Measurements from ENCODE around the gene AMH. TPM values are rescaled to one million over a fixed set of nuclear protein-coding genes. Genes with fewer than 3 reads are reported as not detected.
A peak's percentile ranks its signal among the peaks of the same experiment; 100 is the strongest.

AMH gene
- total RNA-seq, 1 experiment from 2014 or later = 11.2 TPM

- H3K27me3 Mint-ChIP-seq (ENCODE audit: low read depth) = no peaks in the 10 kb centered on the region
- H3K4me3 Mint-ChIP-seq = no peak overlapping the region
Measured at GRCh38 chr19:2215281-2215751, 33.8 kb upstream of the AMH start.

DNA sequence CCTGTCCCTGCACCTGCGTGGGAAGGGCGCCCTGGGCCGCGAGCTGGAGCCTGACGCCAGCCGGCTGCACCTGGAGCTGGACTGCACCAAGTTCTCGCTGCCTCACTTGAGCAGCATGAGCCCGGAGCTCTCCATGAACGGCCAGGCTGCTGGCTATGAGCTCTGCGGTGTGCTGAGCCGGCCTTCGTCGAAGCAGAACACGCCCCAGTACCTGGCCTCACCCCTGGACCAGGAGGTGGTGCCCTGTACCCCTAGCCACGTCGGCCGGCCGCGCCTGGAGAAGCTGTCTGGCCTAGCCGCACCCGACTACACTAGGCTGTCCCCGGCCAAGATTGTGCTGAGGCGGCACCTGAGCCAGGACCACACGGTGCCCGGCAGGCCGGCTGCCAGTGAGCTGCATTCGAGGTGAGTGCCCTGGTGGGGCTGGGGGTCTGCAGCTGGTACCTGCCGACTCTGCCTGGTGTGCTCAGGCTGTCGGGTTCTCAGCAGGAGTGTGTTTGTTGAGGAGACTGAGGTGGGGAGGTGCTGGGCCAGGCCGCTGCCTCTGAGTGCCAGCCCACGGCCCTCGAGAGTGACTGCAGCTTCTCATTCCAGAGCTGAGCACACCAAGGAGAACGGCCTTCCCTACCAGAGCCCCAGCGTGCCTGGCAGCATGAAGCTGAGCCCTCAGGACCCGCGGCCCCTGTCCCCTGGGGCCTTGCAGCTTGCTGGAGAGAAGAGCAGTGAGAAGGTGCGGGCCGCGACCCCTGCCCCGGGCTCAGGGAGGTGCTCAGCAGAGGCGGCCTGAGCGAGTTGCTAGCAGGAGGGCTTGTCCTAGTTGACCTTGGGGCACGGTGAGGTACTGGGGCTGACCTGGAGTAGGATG, 32.5 kb upstream of the AMH start:
- H3K27ac Mint-ChIP-seq = peak overlapping the region; percentile 89
- TF ChIP-seq ZNF425 (CRISPR knock-in tag; conservative IDR thresholded peaks at IDR 0.05) = no peak
- TF ChIP-seq TEAD1 (CRISPR knock-in tag; IDR thresholded peaks at IDR 0.05) = no peak
- TF ChIP-seq, protein P1, sequence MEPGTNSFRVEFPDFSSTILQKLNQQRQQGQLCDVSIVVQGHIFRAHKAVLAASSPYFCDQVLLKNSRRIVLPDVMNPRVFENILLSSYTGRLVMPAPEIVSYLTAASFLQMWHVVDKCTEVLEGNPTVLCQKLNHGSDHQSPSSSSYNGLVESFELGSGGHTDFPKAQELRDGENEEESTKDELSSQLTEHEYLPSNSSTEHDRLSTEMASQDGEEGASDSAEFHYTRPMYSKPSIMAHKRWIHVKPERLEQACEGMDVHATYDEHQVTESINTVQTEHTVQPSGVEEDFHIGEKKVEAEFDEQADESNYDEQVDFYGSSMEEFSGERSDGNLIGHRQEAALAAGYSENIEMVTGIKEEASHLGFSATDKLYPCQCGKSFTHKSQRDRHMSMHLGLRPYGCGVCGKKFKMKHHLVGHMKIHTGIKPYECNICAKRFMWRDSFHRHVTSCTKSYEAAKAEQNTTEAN (CRISPR knock-in tag; IDR thresholded peaks at IDR 0.05) = no peak
- no peak for TF ChIP-seq HMGXB4 (CRISPR knock-in tag; IDR thresholded peaks at IDR 0.05)
- TF ChIP-seq SOX15 (CRISPR knock-in tag; IDR thresholded peaks at IDR 0.05) = no peak
- no peak for TF ChIP-seq CREB1 (CRISPR knock-in tag; IDR thresholded peaks at IDR 0.05)
- TF ChIP-seq, protein P2, sequence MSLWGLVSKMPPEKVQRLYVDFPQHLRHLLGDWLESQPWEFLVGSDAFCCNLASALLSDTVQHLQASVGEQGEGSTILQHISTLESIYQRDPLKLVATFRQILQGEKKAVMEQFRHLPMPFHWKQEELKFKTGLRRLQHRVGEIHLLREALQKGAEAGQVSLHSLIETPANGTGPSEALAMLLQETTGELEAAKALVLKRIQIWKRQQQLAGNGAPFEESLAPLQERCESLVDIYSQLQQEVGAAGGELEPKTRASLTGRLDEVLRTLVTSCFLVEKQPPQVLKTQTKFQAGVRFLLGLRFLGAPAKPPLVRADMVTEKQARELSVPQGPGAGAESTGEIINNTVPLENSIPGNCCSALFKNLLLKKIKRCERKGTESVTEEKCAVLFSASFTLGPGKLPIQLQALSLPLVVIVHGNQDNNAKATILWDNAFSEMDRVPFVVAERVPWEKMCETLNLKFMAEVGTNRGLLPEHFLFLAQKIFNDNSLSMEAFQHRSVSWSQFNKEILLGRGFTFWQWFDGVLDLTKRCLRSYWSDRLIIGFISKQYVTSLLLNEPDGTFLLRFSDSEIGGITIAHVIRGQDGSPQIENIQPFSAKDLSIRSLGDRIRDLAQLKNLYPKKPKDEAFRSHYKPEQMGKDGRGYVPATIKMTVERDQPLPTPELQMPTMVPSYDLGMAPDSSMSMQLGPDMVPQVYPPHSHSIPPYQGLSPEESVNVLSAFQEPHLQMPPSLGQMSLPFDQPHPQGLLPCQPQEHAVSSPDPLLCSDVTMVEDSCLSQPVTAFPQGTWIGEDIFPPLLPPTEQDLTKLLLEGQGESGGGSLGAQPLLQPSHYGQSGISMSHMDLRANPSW (CRISPR knock-in tag; conservative IDR thresholded peaks at IDR 0.05; ENCODE audit: low read depth) = no peak
- no peaks in the 10 kb centered on the region for H3K9me3 Mint-ChIP-seq
- H3K36me3 Mint-ChIP-seq = peaks cover 32% of the 10 kb centered on the region
- no peaks in the 10 kb centered on the region for H3K27me3 Mint-ChIP-seq (ENCODE audit: low read depth)
- no peak overlapping the region for H3K4me3 Mint-ChIP-seq
- CTCF ChIA-PET = interaction anchor here (1.0 to 2.5 kb wide), 3 partner anchors 17 to 61 kb away, joined by 3 to 13 read pairs (median 4); no protein-coding TSS in a partner anchor
- POLR2A ChIA-PET = no interaction called here
- no peak for ATAC-seq
- no peak for DNase-seq (ENCODE audit: low spot score)
- H3K4me1 Mint-ChIP-seq = no peaks in the 10 kb centered on the region

More at GRCh38 chr19:2215281-2215751, 33.8 kb upstream of the AMH start:
- peak overlapping the region; percentile 53; the same call in 1 of the 2 replicates for H3K27ac Mint-ChIP-seq
- H3K9me3 Mint-ChIP-seq = no peaks in the 10 kb centered on the region
- DNase-seq (ENCODE audit: low spot score) (peak; percentile 47), ATAC-seq (peak; percentile 64)
- ChIA-PET POLR2A (interaction anchor here (0.6 kb wide), 1 partner anchor 357 kb away, joined by 3 read pairs; no protein-coding TSS in a partner anchor), CTCF (interaction anchor here (0.6 to 2.5 kb wide), 3 partner anchors 16 to 186 kb away, joined by 3 to 13 read pairs (median 3); partner anchors contain the start of gene IZUMO4)
- H3K4me1 Mint-ChIP-seq = no peaks in the 10 kb centered on the region
- no peak for TF ChIP-seq CBFB (CRISPR knock-in tag; IDR thresholded peaks at IDR 0.05; ENCODE audit: low read depth)
- peak; percentile 42; the same call in 1 of the 2 replicates for TF ChIP-seq NFYB (CRISPR knock-in tag; conservative IDR thresholded peaks at IDR 0.05; ENCODE audit: low read depth)
- H3K36me3 Mint-ChIP-seq = peaks cover 44% of the 10 kb centered on the region

DNA sequence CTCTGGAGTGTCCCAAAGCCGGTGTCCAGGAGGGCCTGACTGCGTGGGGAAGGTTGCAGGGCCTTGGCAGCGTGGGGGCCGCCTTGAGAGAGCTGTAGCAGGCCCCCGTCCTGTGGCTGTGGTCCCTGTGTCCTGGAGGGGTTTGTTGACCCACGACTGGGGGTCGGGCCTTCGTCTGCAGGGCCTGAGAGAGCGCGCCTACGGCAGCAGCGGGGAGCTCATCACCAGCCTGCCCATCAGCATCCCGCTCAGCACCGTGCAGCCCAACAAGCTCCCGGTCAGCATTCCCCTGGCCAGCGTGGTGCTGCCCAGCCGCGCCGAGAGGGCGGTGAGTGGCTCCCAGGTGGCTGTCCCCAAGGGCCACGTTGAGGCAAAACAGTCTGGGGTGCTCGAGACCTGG, 31.5 kb upstream of the AMH start:
- H3K36me3 Mint-ChIP-seq = peaks cover 26% of the 10 kb centered on the region
- ATAC-seq = no peak
- ChIA-PET CTCF (interaction anchor here (1.0 to 2.4 kb wide), 3 partner anchors 18 to 61 kb away, joined by 4 to 6 read pairs (median 5); no protein-coding TSS in a partner anchor), POLR2A (no interaction called here)
- H3K27ac Mint-ChIP-seq = no peak overlapping the region
- H3K4me3 Mint-ChIP-seq = no peak overlapping the region
- no peaks in the 10 kb centered on the region for H3K27me3 Mint-ChIP-seq (ENCODE audit: low read depth)
- H3K4me1 Mint-ChIP-seq = no peaks in the 10 kb centered on the region
- H3K9me3 Mint-ChIP-seq = no peaks in the 10 kb centered on the region
- DNase-seq (ENCODE audit: low spot score) = no peak
- TF ChIP-seq, protein P3, sequence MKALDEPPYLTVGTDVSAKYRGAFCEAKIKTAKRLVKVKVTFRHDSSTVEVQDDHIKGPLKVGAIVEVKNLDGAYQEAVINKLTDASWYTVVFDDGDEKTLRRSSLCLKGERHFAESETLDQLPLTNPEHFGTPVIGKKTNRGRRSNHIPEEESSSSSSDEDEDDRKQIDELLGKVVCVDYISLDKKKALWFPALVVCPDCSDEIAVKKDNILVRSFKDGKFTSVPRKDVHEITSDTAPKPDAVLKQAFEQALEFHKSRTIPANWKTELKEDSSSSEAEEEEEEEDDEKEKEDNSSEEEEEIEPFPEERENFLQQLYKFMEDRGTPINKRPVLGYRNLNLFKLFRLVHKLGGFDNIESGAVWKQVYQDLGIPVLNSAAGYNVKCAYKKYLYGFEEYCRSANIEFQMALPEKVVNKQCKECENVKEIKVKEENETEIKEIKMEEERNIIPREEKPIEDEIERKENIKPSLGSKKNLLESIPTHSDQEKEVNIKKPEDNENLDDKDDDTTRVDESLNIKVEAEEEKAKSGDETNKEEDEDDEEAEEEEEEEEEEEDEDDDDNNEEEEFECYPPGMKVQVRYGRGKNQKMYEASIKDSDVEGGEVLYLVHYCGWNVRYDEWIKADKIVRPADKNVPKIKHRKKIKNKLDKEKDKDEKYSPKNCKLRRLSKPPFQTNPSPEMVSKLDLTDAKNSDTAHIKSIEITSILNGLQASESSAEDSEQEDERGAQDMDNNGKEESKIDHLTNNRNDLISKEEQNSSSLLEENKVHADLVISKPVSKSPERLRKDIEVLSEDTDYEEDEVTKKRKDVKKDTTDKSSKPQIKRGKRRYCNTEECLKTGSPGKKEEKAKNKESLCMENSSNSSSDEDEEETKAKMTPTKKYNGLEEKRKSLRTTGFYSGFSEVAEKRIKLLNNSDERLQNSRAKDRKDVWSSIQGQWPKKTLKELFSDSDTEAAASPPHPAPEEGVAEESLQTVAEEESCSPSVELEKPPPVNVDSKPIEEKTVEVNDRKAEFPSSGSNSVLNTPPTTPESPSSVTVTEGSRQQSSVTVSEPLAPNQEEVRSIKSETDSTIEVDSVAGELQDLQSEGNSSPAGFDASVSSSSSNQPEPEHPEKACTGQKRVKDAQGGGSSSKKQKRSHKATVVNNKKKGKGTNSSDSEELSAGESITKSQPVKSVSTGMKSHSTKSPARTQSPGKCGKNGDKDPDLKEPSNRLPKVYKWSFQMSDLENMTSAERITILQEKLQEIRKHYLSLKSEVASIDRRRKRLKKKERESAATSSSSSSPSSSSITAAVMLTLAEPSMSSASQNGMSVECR (CRISPR knock-in tag; IDR thresholded peaks at IDR 0.05; ENCODE audit: borderline replicate concordance) = no peak
- TF ChIP-seq NR3C1 (CRISPR knock-in tag; conservative IDR thresholded peaks at IDR 0.05; ENCODE audit: low read depth) = no peak
- no peak for TF ChIP-seq ZNF138 (CRISPR knock-in tag; conservative IDR thresholded peaks at IDR 0.05)
- no peak for TF ChIP-seq IRF2 (CRISPR knock-in tag; IDR thresholded peaks at IDR 0.05; ENCODE audit: borderline replicate concordance, low read depth)
- TF ChIP-seq ZBTB21 (CRISPR knock-in tag; IDR thresholded peaks at IDR 0.05; ENCODE audit: borderline replicate concordance) = no peak
- TF ChIP-seq OVOL2 (CRISPR knock-in tag; IDR thresholded peaks at IDR 0.05; ENCODE audit: borderline replicate concordance) = no peak
- no peak for TF ChIP-seq CREM (CRISPR knock-in tag; IDR thresholded peaks at IDR 0.05)
- no peak for TF ChIP-seq ZNF317 (CRISPR knock-in tag; IDR thresholded peaks at IDR 0.05; ENCODE audit: borderline replicate concordance, low read depth)

All from WTC11 (cell line).